ENCODE results near the gene VWF.
"Not testable (repeated sequence)": the region's sequence is repeated elsewhere in the genome, so short reads cannot be mapped to it uniquely, and the experiment has no call there.

The VWF gene

GRCh38 chr12:6166808-6167207, 42.3 kb upstream of the VWF start:
- no peak for TF ChIP-seq CTCF (IDR thresholded peaks at IDR 0.05)
- DNase-seq = no peak
- Mint-ChIP-seq H3K36me3 (ENCODE audit: low read depth) (no peaks in the 10 kb centered on the region), H3K4me3 (no peak overlapping the region), H3K27me3 (ENCODE audit: low read depth, poor library complexity) (peaks cover 12% of the 10 kb centered on the region), H3K27ac (no peak overlapping the region), H3K9me3 (no peaks in the 10 kb centered on the region), H3K4me1 (peaks cover 33% of the 10 kb centered on the region)

GRCh38 chr12:6165395-6165794, 40.9 kb upstream of the VWF start:
- H3K27ac Mint-ChIP-seq = no peak overlapping the region
- no peak overlapping the region for H3K4me3 Mint-ChIP-seq
- H3K27me3 Mint-ChIP-seq (ENCODE audit: low read depth, poor library complexity) = peaks cover 12% of the 10 kb centered on the region
- TF ChIP-seq CTCF (IDR thresholded peaks at IDR 0.05) = no peak
- peaks cover 46% of the 10 kb centered on the region for H3K4me1 Mint-ChIP-seq
- no peaks in the 10 kb centered on the region for H3K9me3 Mint-ChIP-seq
- DNase-seq = no peak
- no peaks in the 10 kb centered on the region for H3K36me3 Mint-ChIP-seq (ENCODE audit: low read depth)

- H3K27ac Mint-ChIP-seq = no peak overlapping the region
- no peaks in the 10 kb centered on the region for H3K9me3 Mint-ChIP-seq
- H3K4me1 Mint-ChIP-seq = peaks cover 48% of the 10 kb centered on the region
- no peaks in the 10 kb centered on the region for H3K36me3 Mint-ChIP-seq (ENCODE audit: low read depth)
- no peak overlapping the region for H3K4me3 Mint-ChIP-seq
- H3K27me3 Mint-ChIP-seq (ENCODE audit: low read depth, poor library complexity) = peaks cover 6% of the 10 kb centered on the region
- TF ChIP-seq CTCF (IDR thresholded peaks at IDR 0.05) = no peak
- no peak for DNase-seq
These were observed 39.1 kb upstream of the VWF start for GRCh38 chr12:6163416-6164060.

GRCh38 chr12:6161124-6161882, 36.8 kb upstream of the VWF start:
- TF ChIP-seq CTCF (IDR thresholded peaks at IDR 0.05) = no peak
- peak overlapping the region; percentile 10 for H3K27ac Mint-ChIP-seq
- no peak overlapping the region for H3K4me3 Mint-ChIP-seq
- H3K4me1 Mint-ChIP-seq = peaks cover 44% of the 10 kb centered on the region
- no peak for DNase-seq
- no peaks in the 10 kb centered on the region for H3K27me3 Mint-ChIP-seq (ENCODE audit: low read depth, poor library complexity)
- H3K9me3 Mint-ChIP-seq = peaks cover 4% of the 10 kb centered on the region
- no peaks in the 10 kb centered on the region for H3K36me3 Mint-ChIP-seq (ENCODE audit: low read depth)

- peaks cover 45% of the 10 kb centered on the region for H3K4me1 Mint-ChIP-seq
- H3K27ac Mint-ChIP-seq; H3K4me3 Mint-ChIP-seq; H3K9me3 Mint-ChIP-seq; H3K36me3 Mint-ChIP-seq (ENCODE audit: low read depth); DNase-seq; H3K27me3 Mint-ChIP-seq (ENCODE audit: low read depth, poor library complexity): not testable (repeated sequence)
These were observed 35.7 kb upstream of the VWF start for GRCh38 chr12:6160049-6160649.

GRCh38 chr12:6159166-6160011, 34.9 kb upstream of the VWF start:
- not testable (repeated sequence) for H3K36me3 Mint-ChIP-seq (ENCODE audit: low read depth); H3K27me3 Mint-ChIP-seq (ENCODE audit: low read depth, poor library complexity); DNase-seq; H3K9me3 Mint-ChIP-seq
- Mint-ChIP-seq H3K4me3 (peak overlapping the region; percentile 12), H3K4me1 (peaks cover 49% of the 10 kb centered on the region), H3K27ac (peak overlapping the region; percentile 55)

Measured in nephron progenitor cell (in vitro differentiated cells).